HG03045 (cell line): ENCODE data around the gene TGFBI.
"Not testable (repeated sequence)": the region's sequence is repeated elsewhere in the genome, so short reads cannot be mapped to it uniquely, and the experiment has no call there.

ENCODE experiments used
- ATAC-seq: cut with Tn5 transposase; IDR thresholded peaks from one replicate; pipeline ENCODE4 v1.9.1; 2021; ENCODE audit warnings: mild to moderate bottlenecking, moderate library complexity; ENCODE audit not compliant: unreplicated experiment

Gene TGFBI

GRCh38 chr5:136043968-136044610 lies 15.3 kb downstream of the TGFBI start:
- ATAC-seq = no peak

DNA sequence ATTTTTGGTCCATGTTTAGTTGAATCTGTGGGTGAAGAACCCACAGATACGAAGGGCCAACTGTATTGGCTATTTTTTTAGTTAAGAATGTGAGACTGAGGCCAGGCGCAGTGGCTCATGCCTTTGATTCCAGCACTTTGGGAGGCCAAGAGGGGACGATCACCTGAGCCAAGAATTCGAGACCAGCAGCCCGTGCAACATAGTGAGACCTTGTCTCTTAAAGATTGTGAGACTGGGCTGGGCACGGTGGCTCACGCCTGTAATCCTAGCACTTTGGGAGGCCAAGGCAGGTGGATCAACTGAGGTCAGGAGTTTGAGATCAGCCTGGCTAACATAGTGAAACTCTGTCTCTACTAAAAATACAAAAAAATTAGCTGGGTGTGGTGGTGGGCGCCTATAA lies 16.2 kb downstream of the TGFBI start:
- not testable (repeated sequence) for ATAC-seq

DNA sequence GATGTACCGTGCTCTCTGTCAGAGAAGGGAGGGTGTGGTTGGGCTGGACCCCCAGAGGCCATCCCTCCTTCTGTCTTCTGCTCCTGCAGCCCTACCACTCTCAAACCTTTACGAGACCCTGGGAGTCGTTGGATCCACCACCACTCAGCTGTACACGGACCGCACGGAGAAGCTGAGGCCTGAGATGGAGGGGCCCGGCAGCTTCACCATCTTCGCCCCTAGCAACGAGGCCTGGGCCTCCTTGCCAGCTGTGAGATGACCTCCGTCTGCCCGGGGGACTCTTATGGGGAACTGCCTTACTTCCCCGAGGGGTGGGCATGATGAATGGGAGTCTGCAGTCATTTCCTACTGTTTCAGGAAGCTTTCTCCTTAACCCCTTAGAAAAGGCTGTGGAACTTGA lies 17.5 kb downstream of the TGFBI start:
- no peak for ATAC-seq

DNA sequence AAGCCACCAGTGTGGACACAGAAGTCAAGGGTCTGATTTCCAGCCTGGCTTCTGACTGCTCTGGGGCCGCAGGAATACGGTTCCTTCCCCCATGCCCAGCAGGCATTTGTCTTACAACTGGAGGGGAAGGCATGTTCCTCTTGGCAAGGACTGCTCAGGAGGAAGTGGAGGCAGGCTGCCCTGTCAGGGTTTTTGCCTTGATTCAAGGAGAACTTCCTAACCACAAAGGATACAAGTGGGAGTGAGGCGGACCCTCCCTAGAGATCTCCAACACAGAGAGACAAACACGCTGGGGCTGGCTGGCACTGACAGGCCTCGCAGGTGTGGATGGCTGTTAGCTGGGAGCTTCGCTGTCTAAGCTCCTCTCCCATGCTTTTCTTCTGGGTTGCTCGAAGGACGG lies 19.1 kb downstream of the TGFBI start:
- ATAC-seq = no peak

GRCh38 chr5:136048966-136049365 lies 20.2 kb downstream of the TGFBI start:
- no peak for ATAC-seq

- no peak for ATAC-seq
Measured at GRCh38 chr5:136051486-136052220, 22.9 kb downstream of the TGFBI start.

DNA sequence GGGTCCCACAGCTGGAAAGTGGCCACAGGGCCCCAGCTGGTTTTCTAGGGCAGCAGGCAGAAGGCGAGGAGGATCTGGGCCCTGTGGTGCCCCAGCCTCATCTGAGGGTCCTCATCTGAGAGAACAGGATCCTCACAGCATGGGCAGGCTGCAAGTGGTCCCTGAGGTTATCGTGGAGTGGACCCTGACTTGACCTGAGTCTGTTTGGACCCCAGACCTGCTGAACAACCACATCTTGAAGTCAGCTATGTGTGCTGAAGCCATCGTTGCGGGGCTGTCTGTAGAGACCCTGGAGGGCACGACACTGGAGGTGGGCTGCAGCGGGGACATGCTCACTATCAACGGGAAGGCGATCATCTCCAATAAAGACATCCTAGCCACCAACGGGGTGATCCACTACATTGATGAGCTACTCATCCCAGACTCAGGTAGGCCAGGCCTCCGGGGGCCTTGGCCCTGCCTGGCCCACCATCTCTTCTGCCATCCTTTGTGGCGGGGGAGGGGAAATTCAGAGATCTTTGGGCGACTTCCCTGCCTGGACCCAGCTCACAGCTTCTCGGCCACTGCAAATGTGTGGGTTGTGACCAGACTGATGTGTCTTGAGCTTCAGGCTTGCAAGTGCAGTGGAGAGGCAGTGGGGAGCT lies 24.0 kb downstream of the TGFBI start:
- ATAC-seq = no peak

DNA sequence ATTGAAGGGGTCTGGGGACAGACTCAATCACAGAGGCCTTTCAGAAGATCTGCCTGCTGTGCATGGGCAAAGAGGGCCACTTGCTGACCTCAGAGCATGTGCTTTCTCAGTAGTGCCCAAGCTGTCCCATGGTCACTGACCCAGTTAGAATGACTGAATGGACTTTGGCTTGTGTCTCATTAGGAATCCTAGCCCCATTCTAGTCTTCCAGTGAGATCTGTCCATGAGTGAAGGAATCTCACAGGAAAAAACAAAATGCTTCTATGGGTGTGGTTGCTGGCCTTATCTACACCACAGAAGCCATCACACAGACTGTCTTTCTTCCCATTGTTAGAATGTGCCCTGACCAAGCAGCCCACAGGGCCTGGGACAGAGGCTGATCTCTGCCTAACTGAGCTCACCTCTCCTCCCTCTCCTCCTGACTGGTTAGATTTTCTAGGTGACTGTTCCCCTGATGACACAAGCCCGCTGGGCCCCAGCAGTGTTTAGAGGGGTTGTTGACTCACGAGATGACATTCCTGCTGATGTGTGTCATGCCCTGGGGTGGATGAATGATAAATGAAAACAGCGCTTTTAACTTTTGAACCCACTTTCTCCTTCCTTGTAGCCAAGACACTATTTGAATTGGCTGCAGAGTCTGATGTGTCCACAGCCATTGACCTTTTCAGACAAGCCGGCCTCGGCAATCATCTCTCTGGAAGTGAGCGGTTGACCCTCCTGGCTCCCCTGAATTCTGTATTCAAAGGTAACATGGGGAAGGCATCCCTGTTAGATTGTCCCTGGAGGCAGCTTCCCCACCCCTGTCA lies 24.8 kb downstream of the TGFBI start:
- no peak for ATAC-seq

DNA sequence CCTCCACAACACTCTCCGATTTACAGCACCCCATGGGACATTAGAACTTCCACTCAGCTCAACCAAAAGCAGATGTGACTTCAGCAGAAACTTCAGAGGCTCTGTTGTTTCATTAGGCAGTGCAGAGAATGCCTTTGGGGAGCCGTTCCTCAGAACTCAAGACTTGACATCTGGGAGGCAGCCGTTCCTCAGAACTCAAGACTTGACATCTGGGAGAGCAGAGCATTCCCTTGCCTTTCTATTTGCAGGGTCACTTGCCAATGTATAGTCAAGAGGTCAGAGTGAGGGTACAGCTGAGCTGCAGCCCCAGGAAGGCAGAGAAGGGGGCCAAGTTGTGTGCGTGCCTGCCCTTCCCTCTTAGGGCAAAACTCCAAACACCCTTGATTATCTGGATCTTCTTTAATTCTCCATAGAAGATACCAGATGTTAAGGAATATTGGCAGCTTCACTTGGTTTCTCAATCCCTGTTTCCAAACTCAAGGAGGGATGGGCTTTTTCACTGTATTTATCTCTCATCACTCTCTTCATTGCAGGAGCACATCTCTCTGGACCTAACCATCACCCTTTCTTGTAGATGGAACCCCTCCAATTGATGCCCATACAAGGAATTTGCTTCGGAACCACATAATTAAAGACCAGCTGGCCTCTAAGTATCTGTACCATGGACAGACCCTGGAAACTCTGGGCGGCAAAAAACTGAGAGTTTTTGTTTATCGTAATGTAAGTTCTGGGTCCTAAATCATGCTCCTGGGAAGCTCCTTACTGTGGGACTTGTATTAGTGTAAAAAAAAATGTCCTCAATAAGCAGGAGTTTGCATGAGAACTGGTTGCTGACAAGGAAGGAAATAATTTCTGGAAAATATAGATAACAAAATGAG lies 25.6 kb downstream of the TGFBI start:
- ATAC-seq = no peak

GRCh38 chr5:136055612-136056309 lies 27.0 kb downstream of the TGFBI start:
- no peak for ATAC-seq

GRCh38 chr5:136056336-136056735 lies 27.5 kb downstream of the TGFBI start:
- no peak for ATAC-seq

DNA sequence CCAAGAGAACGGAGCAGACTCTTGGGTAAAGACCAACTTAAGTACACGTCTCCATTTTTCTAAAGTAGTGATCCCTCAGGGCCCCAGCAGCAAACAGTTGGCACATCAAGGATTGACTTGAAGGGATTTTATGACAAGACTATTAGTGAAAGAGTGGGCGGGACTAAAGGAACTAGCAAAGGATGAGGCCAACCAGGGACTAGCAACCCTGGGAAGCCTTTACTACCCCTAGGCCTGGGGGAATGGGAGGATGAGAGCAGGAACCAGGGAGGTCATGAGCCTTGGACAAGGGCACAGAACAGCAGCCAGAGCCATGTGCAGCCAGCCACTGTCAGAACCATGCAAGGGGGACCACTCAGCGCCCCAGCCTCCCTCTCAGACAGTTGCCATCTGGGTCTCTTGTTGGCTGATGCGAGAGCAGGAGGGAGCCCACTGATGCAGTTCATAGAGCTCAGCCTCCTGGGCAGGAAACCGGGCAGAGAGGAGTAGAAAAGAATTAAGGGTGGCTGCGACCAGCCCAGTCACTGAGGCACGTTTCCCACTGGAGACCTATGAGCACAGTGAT lies 28.1 kb downstream of the TGFBI start:
- no peak for ATAC-seq

GRCh38 chr5:136057401-136058038 lies 28.7 kb downstream of the TGFBI start:
- ATAC-seq = no peak

DNA sequence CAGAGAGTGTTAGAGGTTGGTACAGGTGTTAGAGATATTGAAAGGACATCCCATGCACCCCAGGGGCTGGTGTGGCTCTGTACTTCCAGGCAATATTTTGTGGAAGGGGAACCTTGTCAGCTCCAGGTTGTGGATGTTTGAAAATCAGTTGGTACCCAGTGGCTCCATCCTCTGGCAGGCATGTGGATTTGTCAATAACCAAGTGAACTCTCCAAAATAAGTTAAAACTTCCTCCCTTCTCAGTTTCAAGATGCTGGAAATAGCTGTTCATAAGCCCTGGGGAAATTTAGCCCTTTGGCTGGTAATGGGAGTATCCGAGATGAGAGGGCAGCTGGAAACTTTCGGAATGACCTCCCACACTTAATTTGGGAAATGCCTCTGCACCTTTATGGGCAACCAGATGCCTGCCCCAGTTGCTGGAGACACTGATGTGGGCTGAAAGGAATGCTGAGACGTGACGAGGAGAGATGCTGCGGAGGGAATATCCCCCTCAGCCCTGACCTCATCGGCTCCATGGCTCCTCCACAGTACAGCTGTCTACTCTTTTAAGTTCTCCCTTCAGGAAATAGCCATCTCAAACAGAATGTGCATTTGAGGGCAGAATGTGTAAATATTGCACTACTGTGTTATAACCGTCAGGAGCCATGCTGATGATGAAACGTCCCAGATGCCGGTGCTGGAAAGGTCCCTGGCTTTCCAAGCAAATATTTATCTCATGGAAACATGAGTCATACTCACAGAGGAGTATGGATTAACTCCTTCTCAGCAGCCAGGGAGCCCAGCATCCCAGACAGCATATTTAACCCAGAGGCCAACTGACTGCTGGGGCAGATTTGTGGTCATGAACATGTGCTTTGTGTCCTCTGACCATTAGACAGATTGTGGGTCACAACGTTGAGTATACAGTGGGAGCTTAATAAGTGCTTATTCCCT lies 29.5 kb downstream of the TGFBI start:
- no peak for ATAC-seq

DNA sequence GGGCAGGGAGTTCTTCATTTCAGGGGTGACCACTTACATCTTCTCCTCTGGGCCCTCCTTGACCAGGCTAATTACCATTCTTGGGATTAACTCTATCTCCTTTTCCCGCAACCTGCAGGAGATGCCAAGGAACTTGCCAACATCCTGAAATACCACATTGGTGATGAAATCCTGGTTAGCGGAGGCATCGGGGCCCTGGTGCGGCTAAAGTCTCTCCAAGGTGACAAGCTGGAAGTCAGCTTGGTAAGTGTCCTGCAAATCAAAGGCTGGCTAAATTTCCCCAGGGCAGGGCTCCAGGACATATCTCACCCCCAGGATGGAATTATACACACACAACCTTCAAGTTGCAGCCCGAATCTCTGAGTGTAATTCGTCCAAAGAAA lies 30.2 kb downstream of the TGFBI start:
- no peak for ATAC-seq

DNA sequence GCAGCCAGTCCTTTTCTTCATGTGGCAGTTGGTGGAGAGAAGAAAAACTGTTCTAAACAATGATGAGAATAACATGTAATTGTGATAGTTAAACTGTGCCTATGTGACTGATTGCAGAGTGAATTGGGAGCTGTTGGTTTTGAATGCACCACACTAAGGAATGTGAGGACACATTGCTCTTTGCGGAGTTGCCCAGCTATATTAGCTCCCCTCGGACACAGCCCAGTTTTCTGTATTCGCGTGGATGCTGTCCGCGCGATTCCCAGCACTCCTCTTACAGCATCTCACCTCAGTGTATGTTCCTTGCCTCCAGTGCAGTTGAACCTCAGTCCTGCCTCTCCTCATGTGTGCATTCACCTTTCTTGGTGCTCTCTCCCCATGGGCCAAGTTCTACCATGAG lies 32.2 kb downstream of the TGFBI start:
- ATAC-seq = no peak

GRCh38 chr5:136061630-136062365 lies 33.0 kb downstream of the TGFBI start:
- ATAC-seq = no peak
